Measurements from ENCODE around the gene LSAMP. TPM values are rescaled to one million over a fixed set of nuclear protein-coding genes. Genes with fewer than 3 reads are reported as not detected.

The LSAMP gene
- total RNA-seq, 1 experiment from 2014 or later, result 0.16 TPM

- Histone ChIP-seq H3K4me3 (no peak overlapping the region), H3K27me3 (no peaks in the 10 kb centered on the region), H3K9me3 (no peaks in the 10 kb centered on the region), H3K36me3 (no peaks in the 10 kb centered on the region)
- DNase-seq, result no peak
These were observed 559.7 kb downstream of the LSAMP start for GRCh38 chr3:115885621-115886020.

- no peak for DNase-seq
- Histone ChIP-seq H3K36me3 (no peaks in the 10 kb centered on the region), H3K9me3 (no peaks in the 10 kb centered on the region), H3K4me3 (no peak overlapping the region), H3K27me3 (no peaks in the 10 kb centered on the region)
These were observed 567.7 kb downstream of the LSAMP start for GRCh38 chr3:115877615-115877899.

- no peaks in the 10 kb centered on the region for H3K36me3 ChIP-seq
- H3K4me3 ChIP-seq, result no peak overlapping the region
- no peaks in the 10 kb centered on the region for H3K27me3 ChIP-seq
- DNase-seq, result no peak
- no peaks in the 10 kb centered on the region for H3K9me3 ChIP-seq
These were observed 568.2 kb downstream of the LSAMP start for GRCh38 chr3:115876876-115877614.

- H3K27me3 ChIP-seq, result no peaks in the 10 kb centered on the region
- no peak for DNase-seq
- H3K9me3 ChIP-seq, result no peaks in the 10 kb centered on the region
- H3K4me3 ChIP-seq, result no peak overlapping the region
- H3K36me3 ChIP-seq, result no peaks in the 10 kb centered on the region
These were observed 569.8 kb downstream of the LSAMP start for GRCh38 chr3:115875460-115875859.

GRCh38 chr3:115871735-115872134 is 573.6 kb downstream of the LSAMP start:
- Histone ChIP-seq H3K27me3 (no peaks in the 10 kb centered on the region), H3K9me3 (no peaks in the 10 kb centered on the region)
- DNase-seq, result no peak

GRCh38 chr3:115864911-115865310 is 580.4 kb downstream of the LSAMP start:
- Histone ChIP-seq H3K36me3 (no peaks in the 10 kb centered on the region), H3K27me3 (no peaks in the 10 kb centered on the region), H3K9me3 (no peaks in the 10 kb centered on the region), H3K4me3 (no peak overlapping the region)
- DNase-seq, result no peak

More at GRCh38 chr3:115871735-115872134, 573.6 kb downstream of the LSAMP start:
- Histone ChIP-seq H3K4me3 (no peak overlapping the region), H3K36me3 (no peaks in the 10 kb centered on the region)

GRCh38 chr3:115862849-115863248 is 582.4 kb downstream of the LSAMP start:
- no peaks in the 10 kb centered on the region for H3K27me3 ChIP-seq
- no peaks in the 10 kb centered on the region for H3K9me3 ChIP-seq
- H3K36me3 ChIP-seq, result no peaks in the 10 kb centered on the region
- H3K4me3 ChIP-seq, result no peak overlapping the region
- DNase-seq, result no peak

GRCh38 chr3:115862099-115862498 is 583.2 kb downstream of the LSAMP start:
- Histone ChIP-seq H3K4me3 (no peak overlapping the region), H3K27me3 (no peaks in the 10 kb centered on the region), H3K9me3 (no peaks in the 10 kb centered on the region), H3K36me3 (no peaks in the 10 kb centered on the region)
- DNase-seq, result no peak

- H3K36me3 ChIP-seq, result no peaks in the 10 kb centered on the region
- H3K4me3 ChIP-seq, result no peak overlapping the region
- H3K27me3 ChIP-seq, result no peaks in the 10 kb centered on the region
- no peaks in the 10 kb centered on the region for H3K9me3 ChIP-seq
- DNase-seq, result no peak
These were observed 584.0 kb downstream of the LSAMP start for GRCh38 chr3:115861166-115861733.

GRCh38 chr3:115860766-115861165 is 584.5 kb downstream of the LSAMP start:
- Histone ChIP-seq H3K36me3 (no peaks in the 10 kb centered on the region), H3K9me3 (no peaks in the 10 kb centered on the region), H3K4me3 (no peak overlapping the region), H3K27me3 (no peaks in the 10 kb centered on the region)
- no peak for DNase-seq

GRCh38 chr3:115859002-115859807 is 586.1 kb downstream of the LSAMP start:
- no peak for DNase-seq
- no peaks in the 10 kb centered on the region for H3K27me3 ChIP-seq
- H3K9me3 ChIP-seq, result 0 out of 2 replicates have a peak, but pooled peaks cover 1% of the 10 kb centered on the region
- H3K36me3 ChIP-seq, result no peaks in the 10 kb centered on the region
- H3K4me3 ChIP-seq, result no peak overlapping the region

GRCh38 chr3:115857518-115858136 is 587.7 kb downstream of the LSAMP start:
- no peak for DNase-seq
- Histone ChIP-seq H3K9me3 (0 out of 2 replicates have a peak, but pooled peaks cover 1% of the 10 kb centered on the region), H3K36me3 (no peaks in the 10 kb centered on the region), H3K4me3 (no peak overlapping the region), H3K27me3 (no peaks in the 10 kb centered on the region)

- Histone ChIP-seq H3K27me3 (no peaks in the 10 kb centered on the region), H3K36me3 (no peaks in the 10 kb centered on the region), H3K9me3 (0 out of 2 replicates have a peak, but pooled peaks cover 1% of the 10 kb centered on the region), H3K4me3 (no peak overlapping the region)
- peak; percentile 6 for DNase-seq
These were observed 589.4 kb downstream of the LSAMP start for GRCh38 chr3:115855911-115856310.

GRCh38 chr3:115853104-115853503 is 592.2 kb downstream of the LSAMP start:
- Histone ChIP-seq H3K9me3 (0 out of 2 replicates have a peak, but pooled peaks cover 1% of the 10 kb centered on the region), H3K27me3 (no peaks in the 10 kb centered on the region), H3K36me3 (no peaks in the 10 kb centered on the region), H3K4me3 (no peak overlapping the region)
- no peak for DNase-seq

GRCh38 chr3:115852278-115852677 is 593.0 kb downstream of the LSAMP start:
- Histone ChIP-seq H3K36me3 (no peaks in the 10 kb centered on the region), H3K27me3 (no peaks in the 10 kb centered on the region), H3K9me3 (0 out of 2 replicates have a peak, but pooled peaks cover 1% of the 10 kb centered on the region), H3K4me3 (no peak overlapping the region)
- DNase-seq, result no peak

GRCh38 chr3:115851571-115851970 is 593.7 kb downstream of the LSAMP start:
- Histone ChIP-seq H3K36me3 (no peaks in the 10 kb centered on the region), H3K9me3 (0 out of 2 replicates have a peak, but pooled peaks cover 1% of the 10 kb centered on the region), H3K4me3 (no peak overlapping the region), H3K27me3 (no peaks in the 10 kb centered on the region)
- no peak for DNase-seq

- H3K9me3 ChIP-seq, result no peaks in the 10 kb centered on the region
- no peak for DNase-seq
- H3K36me3 ChIP-seq, result no peaks in the 10 kb centered on the region
- H3K27me3 ChIP-seq, result no peaks in the 10 kb centered on the region
- no peak overlapping the region for H3K4me3 ChIP-seq
These were observed 596.6 kb downstream of the LSAMP start for GRCh38 chr3:115848641-115849040.

All from MG63 (cell line).